AG09319 (cell line): ENCODE measurements around the gene TRAF4.
"Not testable (repeated sequence)": the region's sequence is repeated elsewhere in the genome, so short reads cannot be mapped to it uniquely, and the experiment has no call there.

ENCODE experiments used
- DNase-seq: peaks from one replicate; pipeline ENCODE4 v3.0.0-alpha.2; 2010; ENCODE audit warnings: low read depth; ENCODE audit errors: extremely low read depth
- TF ChIP-seq, protein P1 (sequence below): IDR thresholded peaks from 2 replicates; pipeline ENCODE4 v1.5.1; 2011; ENCODE audit warnings: low read depth, mild to moderate bottlenecking, inconsistent platforms, low read length, moderate library complexity

Gene TRAF4

DNA sequence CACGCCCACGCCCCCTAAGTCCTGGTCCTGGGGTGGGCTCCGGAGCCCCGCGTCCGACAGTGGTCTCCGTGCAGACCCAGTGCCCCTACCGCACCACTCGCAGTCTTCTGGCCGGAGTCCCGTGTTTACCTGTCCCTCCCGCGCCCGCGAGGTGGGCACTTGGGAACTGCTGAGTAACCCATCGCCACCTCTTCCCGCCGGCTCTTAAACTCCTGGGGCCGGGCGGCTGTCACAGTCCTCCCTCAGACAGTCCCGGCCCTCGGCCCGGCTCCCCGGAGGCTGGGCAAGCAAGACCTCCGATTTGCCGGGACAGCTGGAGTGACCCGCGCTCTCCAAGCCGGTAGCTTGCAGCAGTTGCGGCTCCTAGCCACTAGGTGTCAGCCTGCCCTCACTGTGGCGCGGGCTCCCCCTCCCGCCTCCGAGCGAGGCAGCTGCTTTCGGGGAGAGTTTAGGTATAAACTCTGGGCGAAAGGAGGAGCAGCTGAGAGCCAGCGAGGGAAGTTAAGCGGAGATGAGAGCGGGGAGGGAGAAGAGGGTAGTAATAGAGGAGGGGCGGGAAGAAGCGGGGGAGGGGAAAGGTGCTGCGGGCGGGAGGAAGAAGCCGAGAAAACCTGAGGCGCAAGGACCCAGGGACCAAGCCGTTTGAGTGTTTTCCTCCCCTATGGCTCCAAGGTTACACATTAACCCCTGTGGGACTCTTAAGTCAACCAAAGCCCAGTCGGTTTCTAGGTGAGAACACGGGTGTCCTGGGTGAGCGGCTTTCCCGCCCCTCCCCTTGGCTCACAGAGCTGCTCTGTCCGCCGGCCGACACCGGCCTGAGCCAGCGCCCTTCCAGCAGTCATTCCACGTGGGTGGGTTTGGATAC, 17.0 kb upstream of the TRAF4 start:
- TF ChIP-seq, protein P1, sequence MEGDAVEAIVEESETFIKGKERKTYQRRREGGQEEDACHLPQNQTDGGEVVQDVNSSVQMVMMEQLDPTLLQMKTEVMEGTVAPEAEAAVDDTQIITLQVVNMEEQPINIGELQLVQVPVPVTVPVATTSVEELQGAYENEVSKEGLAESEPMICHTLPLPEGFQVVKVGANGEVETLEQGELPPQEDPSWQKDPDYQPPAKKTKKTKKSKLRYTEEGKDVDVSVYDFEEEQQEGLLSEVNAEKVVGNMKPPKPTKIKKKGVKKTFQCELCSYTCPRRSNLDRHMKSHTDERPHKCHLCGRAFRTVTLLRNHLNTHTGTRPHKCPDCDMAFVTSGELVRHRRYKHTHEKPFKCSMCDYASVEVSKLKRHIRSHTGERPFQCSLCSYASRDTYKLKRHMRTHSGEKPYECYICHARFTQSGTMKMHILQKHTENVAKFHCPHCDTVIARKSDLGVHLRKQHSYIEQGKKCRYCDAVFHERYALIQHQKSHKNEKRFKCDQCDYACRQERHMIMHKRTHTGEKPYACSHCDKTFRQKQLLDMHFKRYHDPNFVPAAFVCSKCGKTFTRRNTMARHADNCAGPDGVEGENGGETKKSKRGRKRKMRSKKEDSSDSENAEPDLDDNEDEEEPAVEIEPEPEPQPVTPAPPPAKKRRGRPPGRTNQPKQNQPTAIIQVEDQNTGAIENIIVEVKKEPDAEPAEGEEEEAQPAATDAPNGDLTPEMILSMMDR = peak; percentile 98

DNA sequence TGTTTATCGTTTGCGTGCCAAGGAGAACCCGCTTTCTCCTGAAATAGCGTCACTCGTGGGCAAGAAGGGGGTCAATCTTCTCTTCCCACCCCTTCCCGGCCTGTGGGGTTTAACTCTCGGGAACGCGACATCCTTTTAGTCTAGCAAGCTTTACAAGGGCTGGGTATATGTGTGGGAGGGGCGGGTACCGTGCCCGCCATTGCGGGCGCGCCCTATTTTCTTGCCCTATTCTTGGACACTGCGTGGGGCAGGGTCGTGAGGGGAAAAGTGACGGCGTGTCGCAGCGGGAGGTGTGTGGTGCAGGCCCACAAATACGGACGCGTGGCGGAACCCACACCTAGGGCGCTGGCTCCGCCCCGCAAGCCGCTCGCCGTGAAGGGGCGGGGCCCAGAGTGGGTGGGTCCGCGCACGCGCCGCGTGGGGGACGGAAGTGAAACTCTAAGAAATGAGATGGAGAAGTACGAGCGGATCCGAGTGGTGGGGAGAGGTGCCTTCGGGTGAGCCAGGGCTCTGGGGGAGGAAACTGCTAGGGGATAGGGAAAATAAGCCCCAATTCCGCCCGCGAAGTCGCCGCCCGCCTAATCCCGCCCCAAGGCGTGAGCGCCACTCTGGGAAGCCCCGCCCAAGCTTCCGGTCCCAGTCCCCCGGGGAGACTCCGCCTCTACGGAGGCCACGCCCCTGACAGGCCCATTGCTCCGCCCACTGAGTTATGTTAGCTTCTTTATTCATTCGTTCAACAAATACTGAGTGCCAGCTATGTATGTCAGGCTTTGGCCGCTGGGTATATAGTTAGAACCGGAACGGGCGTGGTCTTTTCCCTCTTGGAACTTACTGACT, 15.2 kb upstream of the TRAF4 start, which contains the start of gene NEK8:
TSS of gene NEK8 (plus strand) at position 425 of the 837 bp plus-strand sequence. CDS start at position 451, 26 bp downstream.
- peak; percentile 75 for DNase-seq
- TF ChIP-seq, protein P1 = no peak; the same call in 1 of the 2 replicates

More for the DNA sequence above, 17.0 kb upstream of the TRAF4 start:
- DNase-seq = peak; percentile 85

GRCh38 chr17:28729950-28730330, 13.9 kb upstream of the TRAF4 start:
- DNase-seq = no peak
- TF ChIP-seq, protein P1 = no peak

DNA sequence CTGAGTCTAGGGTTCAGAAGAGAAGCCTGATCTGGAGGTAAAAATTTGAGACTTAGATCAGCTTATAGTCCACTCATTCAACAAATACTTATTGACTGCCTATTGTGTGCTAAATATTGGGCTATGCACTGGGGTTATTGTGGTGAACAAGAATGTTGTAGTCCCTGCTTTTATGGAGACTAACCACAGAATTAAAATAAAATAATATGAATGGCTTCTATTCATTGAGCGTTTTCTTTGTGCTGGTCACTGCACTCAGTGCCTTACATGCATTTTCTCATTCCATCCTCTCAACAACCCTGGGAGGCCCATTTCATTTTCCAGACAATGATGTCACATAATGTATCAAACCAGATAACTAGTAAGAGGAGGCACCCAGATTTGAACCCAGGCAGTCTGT, 10.5 kb upstream of the TRAF4 start:
- TF ChIP-seq, protein P1 = no peak
- DNase-seq = no peak

- TF ChIP-seq, protein P1 = no peak
- no peak for DNase-seq
Observed at GRCh38 chr17:28734712-28735241, 9.0 kb upstream of the TRAF4 start.

DNA sequence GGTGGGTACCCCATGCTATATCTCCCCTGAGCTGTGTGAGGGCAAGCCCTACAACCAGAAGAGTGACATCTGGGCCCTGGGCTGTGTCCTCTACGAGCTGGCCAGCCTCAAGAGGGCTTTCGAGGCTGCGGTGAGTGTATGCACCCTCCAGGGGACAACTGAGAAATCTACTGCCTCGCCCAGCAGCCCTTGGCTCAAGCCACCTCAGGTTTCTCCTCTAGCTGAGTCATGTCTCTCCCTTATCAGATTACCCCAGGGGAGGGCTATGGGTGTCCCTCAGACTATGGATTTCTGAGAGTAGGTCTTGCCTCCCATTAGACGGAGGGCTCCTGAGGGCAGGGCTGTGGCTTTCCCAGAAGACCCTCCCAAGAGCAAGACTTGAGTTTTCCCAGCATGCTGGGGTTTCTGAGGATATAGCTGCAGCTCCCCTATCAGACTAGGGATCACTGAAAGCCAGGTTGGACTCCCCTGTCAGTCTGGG, 8.5 kb upstream of the TRAF4 start:
- no peak for DNase-seq
- TF ChIP-seq, protein P1 = no peak

DNA sequence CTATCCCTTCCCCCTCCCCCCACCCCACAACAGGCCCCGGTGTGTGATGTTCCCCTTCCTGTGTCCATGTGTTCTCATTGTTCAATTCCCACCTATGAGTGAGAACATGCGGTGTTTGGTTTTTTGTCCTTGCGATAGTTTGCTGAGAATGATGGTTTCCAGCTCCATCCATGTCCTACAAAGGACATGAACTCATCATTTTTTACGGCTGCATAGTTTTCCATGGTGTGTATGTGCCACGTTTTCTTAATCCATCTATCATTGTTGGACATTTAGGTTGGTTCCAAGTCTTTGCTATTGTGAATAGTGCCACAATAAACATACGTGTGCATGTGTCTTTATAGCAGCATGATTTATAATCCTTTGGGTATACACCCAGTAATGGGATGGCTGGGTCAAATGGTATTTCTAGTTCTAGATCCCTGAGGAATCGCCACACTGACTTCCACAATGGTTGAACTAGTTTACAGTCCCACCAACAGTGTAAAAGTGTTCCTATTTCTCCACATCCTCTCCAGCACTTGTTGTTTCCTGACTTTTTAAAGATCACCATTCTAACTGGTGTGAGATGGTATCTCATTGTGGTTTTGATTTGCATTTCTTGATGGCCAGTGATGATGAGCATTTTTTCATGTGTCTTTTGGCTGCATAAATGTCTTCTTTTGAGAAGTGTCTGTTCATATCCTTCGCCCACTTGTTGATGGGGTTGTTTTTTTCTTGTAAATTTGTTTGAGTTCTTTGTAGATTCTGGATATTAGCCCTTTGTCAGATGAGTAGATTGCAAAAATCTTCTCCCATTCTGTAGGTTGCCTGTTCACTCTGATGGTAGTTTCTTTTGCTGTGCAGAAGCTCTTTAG, 7.7 kb upstream of the TRAF4 start:
- not testable (repeated sequence) for DNase-seq
